ENCODE measurements around the gene RUBCNL. TPM values are rescaled to one million over a fixed set of nuclear protein-coding genes. Genes with fewer than 3 reads are reported as not detected.

The RUBCNL gene
- total RNA-seq, 1 donor from 2014 or later = 0.78 TPM

DNA sequence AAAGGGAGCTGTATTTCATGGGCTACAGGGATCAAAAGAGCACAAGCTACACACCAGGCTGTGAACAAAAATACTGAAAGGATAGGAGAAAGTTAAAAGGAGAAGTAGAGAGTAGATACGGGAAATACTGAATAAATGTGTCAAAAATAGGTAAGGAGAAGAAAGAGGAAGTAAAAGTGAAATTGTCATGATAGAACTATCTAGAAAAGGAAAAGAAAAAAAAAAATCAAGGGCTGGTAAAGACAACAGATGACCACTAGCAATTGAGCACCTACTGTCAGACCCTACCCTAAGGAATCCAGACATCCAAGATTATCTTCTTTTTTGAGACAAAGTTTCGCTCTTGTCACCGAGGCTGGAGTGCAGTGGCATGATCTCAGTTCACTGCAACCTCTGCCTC lies 4.8 kb downstream of the RUBCNL start:
- Mint-ChIP-seq H3K4me1 (ENCODE audit: unreplicated experiment) (peaks cover 12% of the 10 kb centered on the region), H3K27ac (ENCODE audit: unreplicated experiment) (no peak overlapping the region), H3K9me3 (ENCODE audit: unreplicated experiment) (no peaks in the 10 kb centered on the region), H3K36me3 (ENCODE audit: unreplicated experiment) (no peaks in the 10 kb centered on the region), H3K27me3 (ENCODE audit: unreplicated experiment) (peaks cover 9% of the 10 kb centered on the region), H3K4me3 (ENCODE audit: unreplicated experiment) (no peak overlapping the region)
- DNase-seq (ENCODE audit: extremely low spot score, unreplicated experiment) = no peak
- TF ChIP-seq, protein P1, sequence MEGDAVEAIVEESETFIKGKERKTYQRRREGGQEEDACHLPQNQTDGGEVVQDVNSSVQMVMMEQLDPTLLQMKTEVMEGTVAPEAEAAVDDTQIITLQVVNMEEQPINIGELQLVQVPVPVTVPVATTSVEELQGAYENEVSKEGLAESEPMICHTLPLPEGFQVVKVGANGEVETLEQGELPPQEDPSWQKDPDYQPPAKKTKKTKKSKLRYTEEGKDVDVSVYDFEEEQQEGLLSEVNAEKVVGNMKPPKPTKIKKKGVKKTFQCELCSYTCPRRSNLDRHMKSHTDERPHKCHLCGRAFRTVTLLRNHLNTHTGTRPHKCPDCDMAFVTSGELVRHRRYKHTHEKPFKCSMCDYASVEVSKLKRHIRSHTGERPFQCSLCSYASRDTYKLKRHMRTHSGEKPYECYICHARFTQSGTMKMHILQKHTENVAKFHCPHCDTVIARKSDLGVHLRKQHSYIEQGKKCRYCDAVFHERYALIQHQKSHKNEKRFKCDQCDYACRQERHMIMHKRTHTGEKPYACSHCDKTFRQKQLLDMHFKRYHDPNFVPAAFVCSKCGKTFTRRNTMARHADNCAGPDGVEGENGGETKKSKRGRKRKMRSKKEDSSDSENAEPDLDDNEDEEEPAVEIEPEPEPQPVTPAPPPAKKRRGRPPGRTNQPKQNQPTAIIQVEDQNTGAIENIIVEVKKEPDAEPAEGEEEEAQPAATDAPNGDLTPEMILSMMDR (IDR thresholded peaks at IDR 0.05) = no peak

DNA sequence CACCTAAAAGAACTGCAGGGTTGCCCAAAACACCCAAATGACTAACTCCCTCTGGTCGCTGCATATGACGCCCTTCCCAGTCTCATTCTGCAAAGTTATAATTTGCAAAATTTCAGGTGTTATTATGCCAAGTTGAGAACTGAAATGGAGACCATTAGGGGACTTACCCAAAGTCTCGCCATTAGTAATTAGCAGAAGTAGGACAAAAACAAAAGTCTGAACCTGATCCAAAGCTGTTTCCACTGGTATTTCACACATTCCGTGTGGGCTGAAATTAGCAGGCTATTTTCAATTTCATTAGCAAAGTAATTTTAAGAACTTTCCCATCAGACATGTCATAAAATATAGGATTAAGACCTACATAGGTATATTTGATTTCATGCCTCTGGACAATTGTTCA lies 6.8 kb downstream of the RUBCNL start:
- Mint-ChIP-seq H3K4me1 (ENCODE audit: unreplicated experiment) (no peaks in the 10 kb centered on the region), H3K36me3 (ENCODE audit: unreplicated experiment) (no peaks in the 10 kb centered on the region), H3K4me3 (ENCODE audit: unreplicated experiment) (no peak overlapping the region), H3K9me3 (ENCODE audit: unreplicated experiment) (no peaks in the 10 kb centered on the region), H3K27ac (ENCODE audit: unreplicated experiment) (no peak overlapping the region), H3K27me3 (ENCODE audit: unreplicated experiment) (peaks cover under 1% of the 10 kb centered on the region)
- DNase-seq (ENCODE audit: extremely low spot score, unreplicated experiment) = no peak
- TF ChIP-seq, protein P1 (IDR thresholded peaks at IDR 0.05) = no peak

DNA sequence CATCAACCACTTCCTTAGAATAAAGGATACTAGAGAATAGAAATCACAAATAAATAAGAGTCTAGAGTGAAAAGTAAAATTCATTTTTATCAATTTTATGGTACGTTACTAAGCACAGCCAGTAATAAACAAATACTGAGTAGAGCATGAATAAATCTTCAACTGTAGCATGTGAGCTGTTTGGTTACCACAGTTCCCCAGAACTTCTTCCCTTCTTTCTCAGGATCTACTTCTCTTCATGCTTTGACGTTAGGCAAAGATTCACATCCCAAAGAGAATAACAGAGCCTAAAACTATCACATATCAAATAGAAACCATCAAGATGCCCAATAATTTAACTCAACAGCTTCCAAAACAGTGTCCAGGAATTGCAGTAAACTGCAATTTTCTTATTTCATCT lies 7.4 kb downstream of the RUBCNL start:
- Mint-ChIP-seq H3K4me1 (ENCODE audit: unreplicated experiment) (no peaks in the 10 kb centered on the region), H3K4me3 (ENCODE audit: unreplicated experiment) (no peak overlapping the region), H3K27ac (ENCODE audit: unreplicated experiment) (no peak overlapping the region), H3K9me3 (ENCODE audit: unreplicated experiment) (no peaks in the 10 kb centered on the region), H3K36me3 (ENCODE audit: unreplicated experiment) (no peaks in the 10 kb centered on the region), H3K27me3 (ENCODE audit: unreplicated experiment) (no peaks in the 10 kb centered on the region)
- no peak for DNase-seq (ENCODE audit: extremely low spot score, unreplicated experiment)
- TF ChIP-seq, protein P1 (IDR thresholded peaks at IDR 0.05) = no peak

DNA sequence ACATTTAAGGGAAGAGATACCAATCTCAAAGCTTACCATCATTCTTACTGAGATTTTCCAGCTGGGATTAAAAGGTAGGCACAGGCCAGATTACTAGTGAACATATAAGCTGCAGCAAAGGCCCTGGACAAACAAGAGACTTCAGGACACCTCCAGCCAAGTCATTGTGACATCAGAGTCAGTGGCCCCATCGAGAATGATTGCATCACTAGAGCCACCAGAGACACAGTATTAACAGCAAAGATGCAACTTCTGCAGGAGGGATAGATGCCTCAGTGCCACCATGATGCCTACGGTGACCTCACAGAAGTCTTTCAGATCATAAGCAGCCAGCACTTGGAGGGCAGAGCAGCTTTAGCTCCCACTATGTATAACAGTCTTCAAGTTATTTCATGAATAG lies 8.6 kb downstream of the RUBCNL start:
- no peak overlapping the region for H3K4me3 Mint-ChIP-seq (ENCODE audit: unreplicated experiment)
- no peaks in the 10 kb centered on the region for H3K27me3 Mint-ChIP-seq (ENCODE audit: unreplicated experiment)
- H3K4me1 Mint-ChIP-seq (ENCODE audit: unreplicated experiment) = no peaks in the 10 kb centered on the region
- DNase-seq (ENCODE audit: extremely low spot score, unreplicated experiment) = no peak
- TF ChIP-seq, protein P1 (IDR thresholded peaks at IDR 0.05) = no peak
- no peaks in the 10 kb centered on the region for H3K9me3 Mint-ChIP-seq (ENCODE audit: unreplicated experiment)
- no peaks in the 10 kb centered on the region for H3K36me3 Mint-ChIP-seq (ENCODE audit: unreplicated experiment)
- no peak overlapping the region for H3K27ac Mint-ChIP-seq (ENCODE audit: unreplicated experiment)

DNA sequence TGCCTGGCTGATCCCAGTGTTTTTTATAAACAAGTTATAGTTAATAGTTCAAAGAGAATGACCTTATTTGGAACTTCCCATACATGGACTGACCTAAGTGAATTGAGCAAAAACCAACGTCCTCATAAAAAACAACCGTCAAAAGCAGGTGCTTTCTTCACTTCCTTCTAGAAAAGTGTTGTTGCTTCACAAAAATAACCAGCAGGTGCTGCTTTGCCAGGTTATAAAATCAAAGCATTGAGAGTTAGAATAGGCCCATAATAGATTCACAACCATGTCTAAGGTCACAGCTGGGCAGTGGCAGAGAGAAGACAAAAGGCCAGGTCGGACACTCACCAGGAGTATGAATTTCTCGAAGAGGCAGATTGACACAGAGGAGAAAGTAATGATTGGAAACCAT lies 9.5 kb downstream of the RUBCNL start:
- Mint-ChIP-seq H3K36me3 (ENCODE audit: unreplicated experiment) (no peaks in the 10 kb centered on the region), H3K27me3 (ENCODE audit: unreplicated experiment) (no peaks in the 10 kb centered on the region), H3K27ac (ENCODE audit: unreplicated experiment) (no peak overlapping the region)

More for the DNA sequence above, 9.5 kb downstream of the RUBCNL start:
- no peaks in the 10 kb centered on the region for H3K9me3 Mint-ChIP-seq (ENCODE audit: unreplicated experiment)
- TF ChIP-seq, protein P1 (IDR thresholded peaks at IDR 0.05) = no peak
- no peak overlapping the region for H3K4me3 Mint-ChIP-seq (ENCODE audit: unreplicated experiment)
- H3K4me1 Mint-ChIP-seq (ENCODE audit: unreplicated experiment) = no peaks in the 10 kb centered on the region
- no peak for DNase-seq (ENCODE audit: extremely low spot score, unreplicated experiment)

All from osteocyte (in vitro differentiated cells).